OCI-M2 (cell line): ENCODE measurements around the gene MRPL20.
A peak's percentile ranks its signal among the peaks of the same experiment; 100 is the strongest.
"Not testable (repeated sequence)": the region's sequence is repeated elsewhere in the genome, so short reads cannot be mapped to it uniquely, and the experiment has no call there.

Source experiments
- DNase-seq: peaks from one replicate; lab custom pipeline; 2025; ENCODE audit not compliant: unreplicated experiment; lab: John Stamatoyannopoulos, UW

Gene MRPL20

GRCh38 chr1:1406821-1407635 lies at the start of gene MRPL20:
MRPL20 (minus strand) TSS chr1:1407293; CDS start chr1:1407217, 76 bp downstream.
- peak; percentile 13 for DNase-seq

DNA sequence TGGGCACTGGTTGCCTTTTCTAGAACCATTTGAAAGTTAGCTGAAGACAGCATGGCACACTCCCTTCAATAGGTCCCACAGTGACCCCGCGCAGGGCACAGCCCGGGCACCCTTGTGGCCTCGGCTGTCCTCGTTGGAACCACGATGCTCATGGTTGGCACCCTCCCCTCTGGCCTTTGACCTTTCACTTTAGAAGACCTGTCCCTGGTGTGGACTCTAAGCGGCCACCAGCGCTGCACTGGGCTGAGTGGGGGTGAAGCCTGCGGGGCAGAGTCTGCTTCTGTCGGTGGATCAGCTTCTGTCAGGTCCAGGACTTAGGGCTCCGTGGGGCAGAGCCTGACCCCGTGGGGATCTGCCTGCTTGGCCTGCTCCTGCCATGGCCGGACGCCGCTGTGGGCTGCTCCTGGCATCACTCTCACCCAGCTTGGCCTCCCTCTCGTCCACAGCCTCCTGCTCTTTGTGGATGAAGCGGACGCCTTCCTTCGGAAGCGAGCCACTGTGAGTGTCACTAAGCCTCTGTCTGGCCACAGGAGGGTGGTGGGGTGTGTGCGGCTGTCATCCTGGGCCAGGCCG lies 49.7 kb upstream of the MRPL20 start:
- DNase-seq: not testable (repeated sequence)

GRCh38 chr1:1455934-1456333 lies 48.8 kb upstream of the MRPL20 start:
- not testable (repeated sequence) for DNase-seq

GRCh38 chr1:1455366-1455884 lies 48.3 kb upstream of the MRPL20 start:
- no peak for DNase-seq

- not testable (repeated sequence) for DNase-seq
Measured at GRCh38 chr1:1454286-1455056, 47.4 kb upstream of the MRPL20 start.

GRCh38 chr1:1452882-1453281 lies 45.8 kb upstream of the MRPL20 start:
- DNase-seq: no peak

- DNase-seq: not testable (repeated sequence)
Measured at GRCh38 chr1:1452365-1452739, 45.3 kb upstream of the MRPL20 start.

DNA sequence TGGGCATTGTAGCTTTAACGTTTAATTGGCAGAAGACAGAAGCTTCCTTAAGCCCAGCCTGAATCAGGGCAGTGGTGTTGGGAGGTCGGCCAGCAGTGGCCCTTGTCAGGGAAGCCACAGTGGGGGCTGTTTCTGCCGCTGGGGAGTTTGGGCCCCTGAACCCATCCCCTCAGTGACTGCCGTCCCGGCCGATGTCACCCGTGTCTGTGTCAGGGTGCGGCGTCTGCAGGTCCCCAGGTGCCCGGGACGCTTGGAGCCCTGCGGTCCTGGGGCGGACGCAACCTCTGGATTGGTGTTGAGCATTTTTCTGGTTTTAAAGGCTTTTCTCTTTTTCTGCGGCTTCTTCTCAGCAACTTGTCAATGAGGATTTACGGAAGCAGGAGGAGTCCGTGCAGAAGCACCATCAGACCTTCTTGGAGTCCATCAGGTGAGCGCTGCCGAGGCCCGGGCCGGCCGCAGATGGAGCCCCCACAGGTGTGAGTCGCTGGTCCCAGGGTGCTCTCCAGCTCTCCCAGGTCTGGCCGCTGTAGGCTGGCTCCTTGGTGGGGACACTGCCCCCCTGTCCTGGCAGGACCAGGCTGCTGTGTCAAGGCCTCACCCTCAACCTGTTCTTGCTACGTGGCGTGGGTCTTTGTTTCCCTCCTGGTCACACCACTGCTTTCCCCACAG lies 44.7 kb upstream of the MRPL20 start:
- DNase-seq: no peak

- DNase-seq: not testable (repeated sequence)
Measured at GRCh38 chr1:1450616-1451015, 43.5 kb upstream of the MRPL20 start.

DNA sequence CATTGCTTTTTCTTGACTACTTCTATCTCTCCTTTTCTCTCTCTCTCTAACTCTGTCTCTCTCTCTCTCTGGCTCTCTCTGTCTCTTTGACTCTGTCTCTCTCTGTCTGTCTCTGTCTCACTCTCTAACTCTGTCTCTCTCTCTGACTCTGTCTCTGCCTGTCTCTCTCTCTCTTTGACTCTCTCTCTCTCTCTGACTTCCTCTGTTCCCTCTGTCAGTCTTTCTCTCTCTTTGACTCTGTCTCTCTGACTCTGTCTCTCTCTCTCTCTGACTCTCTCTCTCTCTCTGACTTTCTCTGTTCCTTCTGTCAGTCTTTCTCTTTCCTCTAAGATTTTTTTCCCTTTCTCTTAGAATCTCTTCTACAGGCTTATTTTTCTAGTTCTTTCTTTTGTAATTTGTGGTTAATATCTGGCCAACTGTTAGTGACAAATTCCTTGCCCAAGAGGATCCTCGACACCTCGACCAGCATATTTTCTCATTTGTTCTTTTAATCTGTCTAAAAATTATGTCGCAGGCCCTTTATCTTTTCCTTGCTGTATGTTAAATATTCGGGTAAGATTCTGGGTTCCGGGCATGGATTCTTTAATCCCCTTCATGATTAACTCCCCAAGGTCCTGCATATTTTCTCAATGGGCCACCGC lies 42.1 kb upstream of the MRPL20 start, which contains the start of gene ATAD3C:
TSS of gene ATAD3C (plus strand) at position 591 of the 641 bp plus-strand sequence. CDS start 995 bp downstream, outside the sequence.
- DNase-seq: no peak

- DNase-seq: not testable (repeated sequence)
Measured at GRCh38 chr1:1446631-1447030, 39.5 kb upstream of the MRPL20 start.

DNA sequence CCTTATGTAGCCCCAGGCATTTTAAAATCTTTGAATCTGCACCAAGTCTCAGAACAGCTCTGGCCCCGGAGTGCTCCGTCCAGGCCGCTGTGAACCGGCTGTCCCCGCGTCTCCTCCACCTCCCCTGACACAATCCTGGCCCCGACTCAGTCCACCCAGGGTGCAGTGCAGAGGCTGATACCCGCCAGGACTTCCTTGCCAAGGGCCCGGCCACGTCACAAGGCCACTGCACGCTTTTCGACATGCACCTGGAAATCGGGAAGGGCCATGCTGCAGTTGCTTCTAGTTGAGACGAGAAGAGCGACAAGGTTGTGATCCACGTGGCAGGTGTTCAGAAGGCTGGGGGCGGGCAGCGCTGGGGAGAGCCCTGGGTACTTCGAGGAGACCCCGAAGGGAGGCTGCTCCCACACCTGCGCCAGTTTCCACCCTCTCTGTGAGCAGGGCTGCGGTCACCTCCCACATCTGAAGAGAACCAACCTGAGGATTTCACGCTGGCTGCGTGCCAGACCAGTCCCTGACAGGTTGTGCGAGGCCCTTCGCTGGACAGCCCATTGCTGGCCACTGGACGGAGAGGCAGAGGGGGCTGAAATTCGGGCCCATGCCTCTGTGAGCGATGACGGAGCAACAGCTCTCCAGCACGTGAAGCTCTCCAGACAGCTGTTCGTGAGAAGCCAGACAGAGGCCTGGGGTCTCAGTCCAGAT lies 35.1 kb upstream of the MRPL20 start:
- no peak for DNase-seq

DNA sequence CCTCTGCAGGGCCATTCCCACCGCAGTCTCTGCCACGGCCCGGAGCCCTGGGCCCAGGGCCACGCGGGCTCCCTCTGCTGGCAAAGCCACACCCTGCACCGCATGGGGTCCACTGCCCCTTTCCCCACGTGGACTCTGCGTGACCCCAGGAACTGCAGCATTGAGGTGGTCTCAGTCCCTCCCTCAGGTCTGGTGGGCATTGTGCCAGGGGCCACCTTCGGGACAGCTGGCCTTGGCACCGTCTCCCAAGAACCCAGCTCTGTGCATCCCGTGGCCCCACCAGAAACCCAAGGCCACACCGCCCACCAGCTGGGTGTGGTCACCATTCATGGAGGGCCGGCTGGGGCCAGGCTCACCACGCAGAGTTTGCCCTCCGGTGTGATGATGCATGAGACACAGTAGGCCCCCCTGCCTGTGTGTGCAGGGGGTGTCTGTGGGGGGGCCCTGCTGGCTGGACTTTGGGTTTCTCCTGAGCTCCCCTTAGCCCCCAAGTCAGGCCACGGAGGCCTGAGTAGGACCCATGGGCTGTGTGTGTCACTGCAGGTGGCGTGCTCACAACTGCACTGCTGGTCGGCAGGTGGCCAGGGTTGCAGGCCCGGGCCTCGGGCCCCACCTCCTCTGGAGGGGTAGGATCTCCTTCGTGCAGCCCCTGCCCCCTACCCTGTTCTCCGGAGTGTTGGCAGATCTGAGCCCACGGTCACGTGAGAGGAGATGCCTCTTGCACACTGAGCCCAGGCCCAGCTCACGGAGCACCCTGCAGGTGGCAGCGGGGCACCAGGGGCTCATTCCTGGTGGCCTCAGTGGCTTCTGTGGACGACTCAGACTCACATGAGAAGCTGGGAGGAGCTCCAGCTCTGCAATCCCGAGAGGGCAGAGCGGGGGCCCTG lies 34.2 kb upstream of the MRPL20 start:
- DNase-seq: no peak

- DNase-seq: no peak
Measured at GRCh38 chr1:1440262-1441001, 33.3 kb upstream of the MRPL20 start.

- DNase-seq: no peak
Measured at GRCh38 chr1:1439546-1440261, 32.6 kb upstream of the MRPL20 start.

DNA sequence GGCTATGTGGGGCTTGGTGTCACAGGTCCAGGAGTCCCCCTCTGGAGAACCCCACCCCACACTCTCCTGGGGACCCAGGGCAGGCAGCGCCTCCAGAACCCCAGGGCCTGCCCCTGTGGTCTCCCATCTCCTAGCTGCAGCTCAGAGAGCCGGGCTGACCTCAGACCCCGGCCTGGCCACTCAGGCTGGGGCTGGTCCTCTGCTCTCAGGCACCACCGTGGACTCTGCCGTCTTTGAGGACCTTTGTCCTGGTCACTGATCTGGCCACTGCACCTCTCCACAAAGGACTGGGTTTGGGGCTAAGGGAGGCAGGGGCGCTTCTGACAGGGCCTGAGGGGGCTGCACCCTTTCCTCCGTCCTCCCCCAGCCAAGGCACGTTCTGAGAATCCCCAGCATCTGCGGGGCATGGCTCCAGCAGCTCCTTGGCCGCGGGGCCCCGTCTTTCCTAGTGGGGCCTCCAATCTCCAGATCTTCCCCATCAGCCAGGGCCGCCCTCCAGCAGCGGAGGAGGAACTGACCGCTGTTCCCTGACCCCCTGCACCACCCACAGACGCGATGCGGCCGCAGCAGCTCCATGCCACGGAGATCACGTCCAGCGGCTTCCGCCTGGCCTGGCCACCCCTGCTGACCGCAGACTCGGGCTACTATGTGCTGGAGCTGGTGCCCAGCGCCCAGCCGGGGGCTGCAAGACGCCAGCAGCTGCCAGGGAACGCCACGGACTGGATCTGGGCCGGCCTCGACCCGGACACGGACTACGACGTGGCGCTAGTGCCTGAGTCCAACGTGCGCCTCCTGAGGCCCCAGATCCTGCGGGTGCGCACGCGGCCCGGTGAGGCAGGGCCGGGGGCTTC lies 31.7 kb upstream of the MRPL20 start:
- DNase-seq: no peak
